Measurements from ENCODE around the gene TBC1D25. TPM values are rescaled to one million over a fixed set of nuclear protein-coding genes. Genes with fewer than 3 reads are reported as not detected.

The TBC1D25 gene
- total RNA-seq, 3 donors from 2014 or later (not counting 1 experiment from before 2014, with no cell fraction given) = 34.9 to 41.8 (median 36.1) TPM

DNA sequence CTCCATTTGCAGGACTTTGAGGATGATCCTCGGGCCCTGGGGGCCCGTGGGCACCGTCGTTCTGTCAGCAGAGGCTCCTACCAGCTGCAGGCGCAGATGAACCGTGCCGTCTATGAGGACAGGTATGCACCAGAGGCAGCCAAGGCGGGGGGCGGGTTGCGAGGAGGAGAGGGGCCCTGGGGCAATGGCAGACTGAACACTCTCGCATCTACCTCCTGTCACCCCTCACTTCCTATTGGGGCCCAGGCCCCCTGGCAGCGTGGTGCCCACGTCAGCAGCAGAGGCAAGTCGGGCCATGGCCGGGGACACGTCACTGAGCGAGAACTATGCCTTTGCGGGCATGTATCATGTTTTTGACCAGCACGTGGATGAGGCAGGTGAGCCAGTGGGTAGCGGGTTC lies 59.8 kb downstream of the TBC1D25 start:
- H3K27me3 ChIP-seq (ENCODE audit: control insufficient read depth, insufficient read depth, low read length) = no peaks in the 10 kb centered on the region
- intact Hi-C loops (cut with micrococcal nuclease) = no loop called here
- Mint-ChIP-seq H3K36me3 (no peaks in the 10 kb centered on the region), H3K9me3 (no peaks in the 10 kb centered on the region), H3K4me1 (peaks cover 19% of the 10 kb centered on the region in 2 donors), H3K27ac (no peak overlapping the region), H3K4me3 (no peak overlapping the region), H3K27me3 (ENCODE audit: low read depth in 2 of 2) (no peaks in the 10 kb centered on the region)
- ATAC-seq (no peak), DNase-seq (no peak)
- H3K36me3 ChIP-seq (ENCODE audit: control insufficient read depth, insufficient read depth, low read length) = peaks cover 22% of the 10 kb centered on the region
- no peak overlapping the region for H3K4me3 ChIP-seq (ENCODE audit: low read length)
- peaks cover 15% of the 10 kb centered on the region for H3K4me1 ChIP-seq (ENCODE audit: control insufficient read depth, insufficient read depth, low read length)
- H3K9me3 ChIP-seq (ENCODE audit: control insufficient read depth, insufficient read depth, low read length) = no peaks in the 10 kb centered on the region
- TF ChIP-seq, protein P1, sequence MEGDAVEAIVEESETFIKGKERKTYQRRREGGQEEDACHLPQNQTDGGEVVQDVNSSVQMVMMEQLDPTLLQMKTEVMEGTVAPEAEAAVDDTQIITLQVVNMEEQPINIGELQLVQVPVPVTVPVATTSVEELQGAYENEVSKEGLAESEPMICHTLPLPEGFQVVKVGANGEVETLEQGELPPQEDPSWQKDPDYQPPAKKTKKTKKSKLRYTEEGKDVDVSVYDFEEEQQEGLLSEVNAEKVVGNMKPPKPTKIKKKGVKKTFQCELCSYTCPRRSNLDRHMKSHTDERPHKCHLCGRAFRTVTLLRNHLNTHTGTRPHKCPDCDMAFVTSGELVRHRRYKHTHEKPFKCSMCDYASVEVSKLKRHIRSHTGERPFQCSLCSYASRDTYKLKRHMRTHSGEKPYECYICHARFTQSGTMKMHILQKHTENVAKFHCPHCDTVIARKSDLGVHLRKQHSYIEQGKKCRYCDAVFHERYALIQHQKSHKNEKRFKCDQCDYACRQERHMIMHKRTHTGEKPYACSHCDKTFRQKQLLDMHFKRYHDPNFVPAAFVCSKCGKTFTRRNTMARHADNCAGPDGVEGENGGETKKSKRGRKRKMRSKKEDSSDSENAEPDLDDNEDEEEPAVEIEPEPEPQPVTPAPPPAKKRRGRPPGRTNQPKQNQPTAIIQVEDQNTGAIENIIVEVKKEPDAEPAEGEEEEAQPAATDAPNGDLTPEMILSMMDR (IDR thresholded peaks at IDR 0.05) = no peak
- 96% methylated on average over 15 of the region's 20 CpGs for WGBS (ENCODE audit: insufficient coverage)
- H3K27ac ChIP-seq (ENCODE audit: low read length) = no peak overlapping the region

DNA sequence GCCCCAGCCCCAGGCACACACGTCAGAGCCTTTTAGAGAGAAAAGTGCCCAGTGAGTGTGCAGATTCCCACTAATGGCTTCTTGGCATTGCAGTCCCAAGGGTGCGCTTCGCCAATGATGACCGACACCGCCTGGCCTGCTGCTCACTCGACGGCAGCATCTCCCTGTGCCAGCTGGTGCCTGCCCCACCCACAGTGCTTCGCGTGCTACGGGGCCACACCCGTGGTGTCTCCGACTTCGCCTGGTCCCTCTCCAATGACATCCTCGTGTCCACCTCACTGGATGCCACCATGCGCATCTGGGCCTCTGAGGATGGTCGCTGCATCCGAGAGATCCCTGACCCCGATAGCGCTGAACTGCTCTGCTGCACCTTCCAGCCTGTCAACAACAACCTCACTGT lies 60.7 kb downstream of the TBC1D25 start:
- Histone ChIP-seq H3K27ac (ENCODE audit: low read length) (no peak overlapping the region), H3K4me3 (ENCODE audit: low read length) (no peak overlapping the region), H3K36me3 (ENCODE audit: control insufficient read depth, insufficient read depth, low read length) (peaks cover 27% of the 10 kb centered on the region), H3K9me3 (ENCODE audit: control insufficient read depth, insufficient read depth, low read length) (no peaks in the 10 kb centered on the region), H3K4me1 (ENCODE audit: control insufficient read depth, insufficient read depth, low read length) (peaks cover 15% of the 10 kb centered on the region), H3K27me3 (ENCODE audit: control insufficient read depth, insufficient read depth, low read length) (no peaks in the 10 kb centered on the region)
- Mint-ChIP-seq H3K4me1 (peaks cover 19% of the 10 kb centered on the region in 2 donors), H3K4me3 (no peak overlapping the region), H3K36me3 (no peaks in the 10 kb centered on the region), H3K27ac (no peak overlapping the region), H3K27me3 (ENCODE audit: low read depth in 2 of 2) (no peaks in the 10 kb centered on the region), H3K9me3 (no peaks in the 10 kb centered on the region)
- TF ChIP-seq, protein P1 (IDR thresholded peaks at IDR 0.05) = no peak
- WGBS (ENCODE audit: insufficient coverage) = 96% methylated on average over 19 of the region's 19 CpGs
- ATAC-seq (no peak), DNase-seq (no peak)
- intact Hi-C loops (cut with micrococcal nuclease) = no loop called here

DNA sequence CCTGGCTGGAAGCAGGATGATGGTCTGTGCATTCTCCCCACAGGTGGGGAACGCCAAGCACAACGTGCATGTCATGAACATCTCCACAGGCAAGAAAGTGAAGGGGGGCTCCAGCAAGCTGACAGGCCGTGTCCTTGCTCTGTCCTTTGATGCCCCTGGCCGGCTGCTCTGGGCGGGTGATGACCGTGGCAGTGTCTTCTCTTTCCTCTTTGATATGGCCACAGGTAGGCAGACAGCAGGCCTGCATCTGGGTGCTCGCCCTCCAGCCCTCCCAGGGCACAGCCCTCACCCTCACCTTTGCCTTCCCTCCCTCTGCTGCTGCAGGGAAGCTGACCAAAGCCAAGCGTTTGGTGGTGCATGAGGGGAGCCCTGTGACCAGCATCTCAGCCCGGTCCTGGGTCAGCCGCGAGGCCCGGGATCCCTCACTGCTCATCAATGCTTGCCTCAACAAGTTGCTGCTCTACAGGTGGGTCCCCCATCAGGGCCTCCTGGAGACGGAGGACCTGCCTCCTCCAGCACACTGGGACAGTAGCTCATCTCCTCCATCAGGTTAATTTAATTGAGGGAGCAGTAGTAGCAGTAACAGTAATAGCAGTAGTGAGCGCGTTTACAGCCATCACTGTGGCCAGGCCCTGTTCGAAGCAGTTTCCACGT lies 62.4 kb downstream of the TBC1D25 start:
- Mint-ChIP-seq H3K4me1 (peaks cover 19% of the 10 kb centered on the region in 2 donors), H3K36me3 (no peaks in the 10 kb centered on the region), H3K27ac (no peak overlapping the region), H3K9me3 (no peaks in the 10 kb centered on the region), H3K4me3 (no peak overlapping the region), H3K27me3 (ENCODE audit: low read depth in 2 of 2) (no peaks in the 10 kb centered on the region)
- ATAC-seq (no peak), DNase-seq (no peak)
- Histone ChIP-seq H3K9me3 (ENCODE audit: control insufficient read depth, insufficient read depth, low read length) (no peaks in the 10 kb centered on the region), H3K4me1 (ENCODE audit: control insufficient read depth, insufficient read depth, low read length) (peaks cover 13% of the 10 kb centered on the region), H3K27me3 (ENCODE audit: control insufficient read depth, insufficient read depth, low read length) (no peaks in the 10 kb centered on the region), H3K27ac (ENCODE audit: low read length) (no peak overlapping the region), H3K4me3 (ENCODE audit: low read length) (no peak overlapping the region), H3K36me3 (ENCODE audit: control insufficient read depth, insufficient read depth, low read length) (peaks cover 27% of the 10 kb centered on the region)
- intact Hi-C loops (cut with micrococcal nuclease) = no loop called here
- WGBS (ENCODE audit: insufficient coverage) = 98% methylated on average over 10 of the region's 17 CpGs
- TF ChIP-seq, protein P1 (IDR thresholded peaks at IDR 0.05) = no peak

DNA sequence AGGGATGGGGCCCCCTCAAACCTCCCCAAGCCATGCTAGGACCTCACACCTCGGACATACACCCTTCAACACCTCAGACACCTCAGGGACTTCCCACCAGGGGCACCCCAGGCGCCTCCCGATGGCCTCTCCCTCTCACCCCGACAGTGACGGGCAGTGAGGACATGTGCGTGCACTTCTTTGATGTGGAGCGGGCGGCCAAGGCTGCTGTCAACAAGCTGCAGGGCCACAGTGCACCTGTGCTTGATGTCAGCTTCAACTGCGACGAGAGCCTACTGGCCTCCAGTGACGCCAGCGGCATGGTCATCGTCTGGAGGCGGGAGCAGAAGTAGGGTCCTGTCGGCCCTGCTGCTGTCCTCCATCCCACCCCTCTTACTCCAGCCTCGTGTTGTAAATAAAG lies 65.2 kb downstream of the TBC1D25 start:
- H3K27ac Mint-ChIP-seq = no peak overlapping the region
- ATAC-seq (no peak), DNase-seq (no peak)
- 96% methylated on average over 16 of the region's 16 CpGs for WGBS (ENCODE audit: insufficient coverage)
- intact Hi-C loops (cut with micrococcal nuclease) = no loop called here
- Histone ChIP-seq H3K27me3 (ENCODE audit: control insufficient read depth, insufficient read depth, low read length) (no peaks in the 10 kb centered on the region), H3K4me3 (ENCODE audit: low read length) (no peak overlapping the region), H3K4me1 (ENCODE audit: control insufficient read depth, insufficient read depth, low read length) (no peaks in the 10 kb centered on the region), H3K9me3 (ENCODE audit: control insufficient read depth, insufficient read depth, low read length) (no peaks in the 10 kb centered on the region), H3K36me3 (ENCODE audit: control insufficient read depth, insufficient read depth, low read length) (peaks cover 21% of the 10 kb centered on the region), H3K27ac (ENCODE audit: low read length) (no peak overlapping the region)
- H3K4me3 Mint-ChIP-seq = no peak overlapping the region
- no peaks in the 10 kb centered on the region for H3K27me3 Mint-ChIP-seq (ENCODE audit: low read depth in 2 of 2)
- TF ChIP-seq, protein P1 (IDR thresholded peaks at IDR 0.05) = no peak
- no peaks in the 10 kb centered on the region for H3K36me3 Mint-ChIP-seq
- no peaks in the 10 kb centered on the region for H3K9me3 Mint-ChIP-seq
- no peaks in the 10 kb centered on the region for H3K4me1 Mint-ChIP-seq
